Measurements from ENCODE around the gene EDEM3.

- TF ChIP-seq TAF1 (IDR thresholded peaks at IDR 0.05; ENCODE audit: borderline replicate concordance, insufficient read depth, low read length) (no peak), SIN3A (IDR thresholded peaks at IDR 0.05; ENCODE audit: borderline replicate concordance, insufficient read depth, low read length) (no peak), POLR2AphosphoS5 (IDR thresholded peaks at IDR 0.05; ENCODE audit: low read depth, low read length) (no peak), FOXP2 (optimal IDR thresholded peaks at IDR 0.05; ENCODE audit: borderline replicate concordance, extremely low read depth, extremely low read length, insufficient read depth) (no peak)
- TF ChIP-seq, protein P1, sequence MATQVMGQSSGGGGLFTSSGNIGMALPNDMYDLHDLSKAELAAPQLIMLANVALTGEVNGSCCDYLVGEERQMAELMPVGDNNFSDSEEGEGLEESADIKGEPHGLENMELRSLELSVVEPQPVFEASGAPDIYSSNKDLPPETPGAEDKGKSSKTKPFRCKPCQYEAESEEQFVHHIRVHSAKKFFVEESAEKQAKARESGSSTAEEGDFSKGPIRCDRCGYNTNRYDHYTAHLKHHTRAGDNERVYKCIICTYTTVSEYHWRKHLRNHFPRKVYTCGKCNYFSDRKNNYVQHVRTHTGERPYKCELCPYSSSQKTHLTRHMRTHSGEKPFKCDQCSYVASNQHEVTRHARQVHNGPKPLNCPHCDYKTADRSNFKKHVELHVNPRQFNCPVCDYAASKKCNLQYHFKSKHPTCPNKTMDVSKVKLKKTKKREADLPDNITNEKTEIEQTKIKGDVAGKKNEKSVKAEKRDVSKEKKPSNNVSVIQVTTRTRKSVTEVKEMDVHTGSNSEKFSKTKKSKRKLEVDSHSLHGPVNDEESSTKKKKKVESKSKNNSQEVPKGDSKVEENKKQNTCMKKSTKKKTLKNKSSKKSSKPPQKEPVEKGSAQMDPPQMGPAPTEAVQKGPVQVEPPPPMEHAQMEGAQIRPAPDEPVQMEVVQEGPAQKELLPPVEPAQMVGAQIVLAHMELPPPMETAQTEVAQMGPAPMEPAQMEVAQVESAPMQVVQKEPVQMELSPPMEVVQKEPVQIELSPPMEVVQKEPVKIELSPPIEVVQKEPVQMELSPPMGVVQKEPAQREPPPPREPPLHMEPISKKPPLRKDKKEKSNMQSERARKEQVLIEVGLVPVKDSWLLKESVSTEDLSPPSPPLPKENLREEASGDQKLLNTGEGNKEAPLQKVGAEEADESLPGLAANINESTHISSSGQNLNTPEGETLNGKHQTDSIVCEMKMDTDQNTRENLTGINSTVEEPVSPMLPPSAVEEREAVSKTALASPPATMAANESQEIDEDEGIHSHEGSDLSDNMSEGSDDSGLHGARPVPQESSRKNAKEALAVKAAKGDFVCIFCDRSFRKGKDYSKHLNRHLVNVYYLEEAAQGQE (IDR thresholded peaks at IDR 0.05; ENCODE audit: insufficient read depth in 1 of 2, low read depth in 2 of 2, low read length in 2 of 2): no peak
Observed at GRCh38 chr1:184791550-184791900, 36.9 kb upstream of the EDEM3 start.
